A549 (cell line): ENCODE results near the gene RAPGEF4. TPM values are rescaled to one million over a fixed set of nuclear protein-coding genes. Genes with fewer than 3 reads are reported as not detected.

Source experiments
- ATAC-seq, 2 experiments: fragments of 200-7000 bp in 1 of 2; fragments of >200 bp in 1 of 2; cut with Nextera tagmentation in 1 of 2; cut with Tn5 transposase in 1 of 2; 3 replicates each; pipeline versions ENCODE4 v1.8.0 to v1.9.1; 2018 to 2020; ENCODE audit warnings: mild to moderate bottlenecking in 1 of 2, moderate library complexity in 1 of 2
- CTCF ChIA-PET: fragments of 300-600 bp; sonication (Branson Sonifier 250); formaldehyde crosslinking; extraction: SDS; loops from one replicate; lab custom pipeline; 2021; ENCODE audit warnings: antibody characterized with exemption, inconsistent platforms; lab: Yijun Ruan, JAX
- POLR2A ChIA-PET: fragments of 350-600 bp; formaldehyde crosslinking; extraction: SDS; loops from one replicate; lab custom pipeline; 2021; ENCODE audit warnings: antibody characterized with exemption, inconsistent platforms; lab: Yijun Ruan, JAX
- DNase-seq, 2 experiments: peaks; one replicate each; pipeline versions ENCODE4 v3.0.0 to v3.0.0-alpha.2; 2011 to 2016; ENCODE audit warnings: low read depth in 1 of 2, low spot score in 1 of 2
- FAIRE-seq: peaks from 2 replicates; lab custom pipeline; 2011; peaks lifted over from hg19 to GRCh38; lab: Jason Lieb, UNC
- H3K27ac ChIP-seq, 2 experiments: fragments of >200 bp; sonication (Bioruptor Twin); formaldehyde crosslinking; 3 replicates each; pipeline ENCODE4 v1.5.1; 2016 to 2017
- H3K4me1 ChIP-seq: fragments of >200 bp; sonication (Bioruptor Twin); formaldehyde crosslinking; 3 replicates; pipeline ENCODE4 v1.6.1; 2016
- H3K4me2 ChIP-seq: fragments of >200 bp; sonication (Bioruptor Twin); formaldehyde crosslinking; 3 replicates; pipeline ENCODE4 v1.6.1; 2016
- H3K4me3 ChIP-seq: fragments of >200 bp; sonication (Bioruptor Twin); formaldehyde crosslinking; 3 replicates; pipeline ENCODE4 v1.5.1; 2016
- H3K9me3 ChIP-seq: fragments of >200 bp; sonication (Bioruptor Twin); formaldehyde crosslinking; 3 replicates; pipeline ENCODE4 v1.6.1; 2016
- BHLHE40 ChIP-seq: IDR thresholded peaks from 2 replicates; pipeline ENCODE4 v1.6.1; 2012; ENCODE audit warnings: low read depth, low read length, inconsistent platforms
- CBX2 ChIP-seq: fragments of 200-600 bp; sonication (generic); IDR thresholded peaks from 2 replicates; pipeline ENCODE4 v1.6.1; 2016; ENCODE audit warnings: low read depth, mild to moderate bottlenecking, borderline replicate concordance
- CEBPB ChIP-seq, 2 experiments: fragments of >200 bp in 1 of 2; sonication (Bioruptor Twin) in 1 of 2; formaldehyde crosslinking in 1 of 2; IDR thresholded peaks; 2 replicates each; pipeline ENCODE4 v1.6.1; 2012 to 2016
- CHD4 ChIP-seq: fragments of 200-600 bp; sonication (generic); IDR thresholded peaks from 2 replicates; pipeline ENCODE4 v1.6.1; 2016; ENCODE audit warnings: antibody characterized with exemption, mild to moderate bottlenecking, borderline replicate concordance
- CTCF ChIP-seq: fragments of >200 bp; sonication (Bioruptor Twin); formaldehyde crosslinking; IDR thresholded peaks from 3 replicates; pipeline ENCODE4 v1.5.1; 2016
- EHMT2 ChIP-seq: fragments of 200-600 bp; sonication (generic); IDR thresholded peaks from 2 replicates; pipeline ENCODE4 v1.6.1; 2016; ENCODE audit warnings: antibody characterized with exemption, low read depth, mild to moderate bottlenecking, moderate library complexity
- EP300 ChIP-seq, 2 experiments: fragments of >200 bp; sonication (Bioruptor Twin); formaldehyde crosslinking; IDR thresholded peaks; 2 replicates in 1 of 2; 3 replicates in 1 of 2; pipeline ENCODE4 v1.6.1; 2016 to 2017
- FOSL2 ChIP-seq, 2 experiments: fragments of 450-650 bp in 1 of 2; fragments of >200 bp in 1 of 2; sonication (Bioruptor Twin) in 1 of 2; formaldehyde crosslinking; IDR thresholded peaks; 2 replicates each; pipeline versions ENCODE4 v1.5.0 to v1.6.1; 2016 to 2020; ENCODE audit warnings: mild to moderate bottlenecking in 1 of 2, moderate library complexity in 1 of 2
- HDAC2 ChIP-seq: fragments of 200-600 bp; sonication (generic); IDR thresholded peaks from 2 replicates; pipeline ENCODE4 v1.6.1; 2016
- HEYL ChIP-seq: fragments of 250-450 bp; sonication (Bioruptor Pico); IDR thresholded peaks from 2 replicates; pipeline ENCODE4 v1.8.0; 2021; ENCODE audit warnings: mild to moderate bottlenecking, moderate library complexity
- HOXB13 ChIP-seq: fragments of 250-450 bp; sonication (Bioruptor Pico); IDR thresholded peaks from 2 replicates; pipeline ENCODE4 v1.5.0; 2020; ENCODE audit warnings: low read depth, mild to moderate bottlenecking, moderate library complexity
- JUN ChIP-seq, 2 experiments: fragments of >200 bp; sonication (Bioruptor Twin); formaldehyde crosslinking; IDR thresholded peaks; 2 replicates in 1 of 2; 3 replicates in 1 of 2; pipeline ENCODE4 v1.6.1; 2016 to 2017
- KDM1A ChIP-seq: fragments of 200-600 bp; sonication (generic); IDR thresholded peaks from 2 replicates; pipeline ENCODE4 v1.6.1; 2016; ENCODE audit warnings: low read depth, mild to moderate bottlenecking
- MYC ChIP-seq: IDR thresholded peaks from 2 replicates; pipeline ENCODE4 v1.6.1; 2012; ENCODE audit warnings: mild to moderate bottlenecking, inconsistent platforms, low read length, improper control_type of control experiment, borderline replicate concordance
- NFE2L2 ChIP-seq: fragments of 150-350 bp; conservative IDR thresholded peaks from 2 replicates; pipeline ENCODE4 v1.6.1; 2014; ENCODE audit warnings: low read length
- NPAS2 ChIP-seq: fragments of 250-450 bp; sonication (Bioruptor Pico); IDR thresholded peaks from 2 replicates; pipeline ENCODE4 v1.8.0; 2022; ENCODE audit warnings: mild to moderate bottlenecking, moderate library complexity, borderline replicate concordance
- RARB ChIP-seq: fragments of 250-450 bp; sonication (Bioruptor Pico); IDR thresholded peaks from 2 replicates; pipeline ENCODE4 v1.8.0; 2021; ENCODE audit warnings: mild to moderate bottlenecking, moderate library complexity
- RCOR1 ChIP-seq: fragments of 150-350 bp; IDR thresholded peaks from 2 replicates; pipeline ENCODE4 v1.6.1; 2014; ENCODE audit warnings: antibody characterized with exemption, low read length, low read depth
- RFX5 ChIP-seq: fragments of 450-650 bp; IDR thresholded peaks from 2 replicates; pipeline ENCODE4 v1.7.1; 2014; ENCODE audit warnings: antibody characterized with exemption, mild to moderate bottlenecking, moderate library complexity
- RNF2 ChIP-seq: fragments of 200-600 bp; sonication (generic); IDR thresholded peaks from 2 replicates; pipeline ENCODE4 v1.6.1; 2016; ENCODE audit warnings: low read depth, mild to moderate bottlenecking, antibody characterized with exemption, moderate library complexity, borderline replicate concordance
- SREBF2 ChIP-seq: fragments of 450-650 bp; IDR thresholded peaks from 2 replicates; pipeline ENCODE4 v1.6.1; 2014; ENCODE audit warnings: mild to moderate bottlenecking, moderate library complexity
- TFCP2L1 ChIP-seq: fragments of 250-450 bp; sonication (Bioruptor Pico); IDR thresholded peaks from 2 replicates; pipeline ENCODE4 v1.5.0; 2021; ENCODE audit warnings: mild to moderate bottlenecking
- ZC3H11A ChIP-seq: fragments of 450-650 bp; IDR thresholded peaks from 2 replicates; pipeline ENCODE4 v1.6.1; 2014; ENCODE audit warnings: antibody characterized with exemption, mild to moderate bottlenecking
- ZFP36 ChIP-seq: fragments of 450-650 bp; IDR thresholded peaks from 2 replicates; pipeline ENCODE4 v1.6.1; 2014; ENCODE audit warnings: borderline replicate concordance; ENCODE audit not compliant: partially characterized antibody
- ZNF302 ChIP-seq: fragments of 250-450 bp; sonication (Bioruptor Pico); IDR thresholded peaks from 2 replicates; pipeline ENCODE4 v1.9.0; 2021; ENCODE audit warnings: inconsistent platforms, mild to moderate bottlenecking, moderate library complexity
- WGBS: methylation state at CpG from one replicate; pipeline ENCODE4 v1.1.6; 2017; ENCODE audit errors: missing lambda C conversion rate; 5-methylcytosine and 5-hydroxymethylcytosine counted together
- polyA plus RNA-seq, 4 experiments: library from polyadenylated mRNA; depleted of rRNA in 3 of 4; stranded (reverse); fragments of >200 nt; fragmentation: RNase III in 1 of 4; extraction: RNeasy Plus Mini Kit Qiagen cat#74134 plus additional on column Dnase treatment in 1 of 4; gene quantifications; 2 replicates in 3 of 4; 3 replicates in 1 of 4; pipeline ENCODE4 v1.2.3, GENCODE V29; 2011 to 2017
- TF ChIP-seq, protein P1 (sequence below): fragments of 250-450 bp; sonication (Bioruptor Pico); IDR thresholded peaks from 2 replicates; pipeline ENCODE4 v1.5.0; 2021; ENCODE audit warnings: mild to moderate bottlenecking, moderate library complexity, borderline replicate concordance
- TF ChIP-seq, protein P2 (sequence below): fragments of 200-600 bp; sonication (generic); IDR thresholded peaks from 2 replicates; pipeline ENCODE4 v1.6.1; 2016; ENCODE audit warnings: antibody characterized with exemption, mild to moderate bottlenecking, moderate library complexity
- TF ChIP-seq, protein P3 (sequence below): IDR thresholded peaks from 2 replicates; pipeline ENCODE4 v1.6.1; 2012

The RAPGEF4 gene
- polyA plus RNA-seq, 2 of the 4 experiments (the other 2 are of a cell fraction): 0.18 to 1.1 TPM

- TF ChIP-seq RARB (CRISPR knock-in tag): no peak
Measured at GRCh38 chr2:172988728-172989127, 253.1 kb downstream of the RAPGEF4 start (continued).

- TF ChIP-seq ZC3H11A (no peak), CBX2 (no peak), MYC (no peak), HEYL (CRISPR knock-in tag) (no peak), NFE2L2 (no peak), ZNF302 (CRISPR knock-in tag) (no peak), TFCP2L1 (no peak), RFX5 (no peak), SREBF2 (no peak), CHD4 (no peak), HOXB13 (CRISPR knock-in tag) (no peak), NPAS2 (CRISPR knock-in tag) (no peak), HDAC2 (no peak), RNF2 (no peak), BHLHE40 (no peak), JUN (IDR thresholded peaks at IDR 0.05) (no peak)
- TF ChIP-seq, protein P1, sequence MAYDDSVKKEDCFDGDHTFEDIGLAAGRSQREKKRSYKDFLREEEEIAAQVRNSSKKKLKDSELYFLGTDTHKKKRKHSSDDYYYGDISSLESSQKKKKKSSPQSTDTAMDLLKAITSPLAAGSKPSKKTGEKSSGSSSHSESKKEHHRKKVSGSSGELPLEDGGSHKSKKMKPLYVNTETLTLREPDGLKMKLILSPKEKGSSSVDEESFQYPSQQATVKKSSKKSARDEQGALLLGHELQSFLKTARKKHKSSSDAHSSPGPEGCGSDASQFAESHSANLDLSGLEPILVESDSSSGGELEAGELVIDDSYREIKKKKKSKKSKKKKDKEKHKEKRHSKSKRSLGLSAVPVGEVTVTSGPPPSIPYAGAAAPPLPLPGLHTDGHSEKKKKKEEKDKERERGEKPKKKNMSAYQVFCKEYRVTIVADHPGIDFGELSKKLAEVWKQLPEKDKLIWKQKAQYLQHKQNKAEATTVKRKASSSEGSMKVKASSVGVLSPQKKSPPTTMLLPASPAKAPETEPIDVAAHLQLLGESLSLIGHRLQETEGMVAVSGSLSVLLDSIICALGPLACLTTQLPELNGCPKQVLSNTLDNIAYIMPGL (CRISPR knock-in tag): no peak
- TF ChIP-seq, protein P2, sequence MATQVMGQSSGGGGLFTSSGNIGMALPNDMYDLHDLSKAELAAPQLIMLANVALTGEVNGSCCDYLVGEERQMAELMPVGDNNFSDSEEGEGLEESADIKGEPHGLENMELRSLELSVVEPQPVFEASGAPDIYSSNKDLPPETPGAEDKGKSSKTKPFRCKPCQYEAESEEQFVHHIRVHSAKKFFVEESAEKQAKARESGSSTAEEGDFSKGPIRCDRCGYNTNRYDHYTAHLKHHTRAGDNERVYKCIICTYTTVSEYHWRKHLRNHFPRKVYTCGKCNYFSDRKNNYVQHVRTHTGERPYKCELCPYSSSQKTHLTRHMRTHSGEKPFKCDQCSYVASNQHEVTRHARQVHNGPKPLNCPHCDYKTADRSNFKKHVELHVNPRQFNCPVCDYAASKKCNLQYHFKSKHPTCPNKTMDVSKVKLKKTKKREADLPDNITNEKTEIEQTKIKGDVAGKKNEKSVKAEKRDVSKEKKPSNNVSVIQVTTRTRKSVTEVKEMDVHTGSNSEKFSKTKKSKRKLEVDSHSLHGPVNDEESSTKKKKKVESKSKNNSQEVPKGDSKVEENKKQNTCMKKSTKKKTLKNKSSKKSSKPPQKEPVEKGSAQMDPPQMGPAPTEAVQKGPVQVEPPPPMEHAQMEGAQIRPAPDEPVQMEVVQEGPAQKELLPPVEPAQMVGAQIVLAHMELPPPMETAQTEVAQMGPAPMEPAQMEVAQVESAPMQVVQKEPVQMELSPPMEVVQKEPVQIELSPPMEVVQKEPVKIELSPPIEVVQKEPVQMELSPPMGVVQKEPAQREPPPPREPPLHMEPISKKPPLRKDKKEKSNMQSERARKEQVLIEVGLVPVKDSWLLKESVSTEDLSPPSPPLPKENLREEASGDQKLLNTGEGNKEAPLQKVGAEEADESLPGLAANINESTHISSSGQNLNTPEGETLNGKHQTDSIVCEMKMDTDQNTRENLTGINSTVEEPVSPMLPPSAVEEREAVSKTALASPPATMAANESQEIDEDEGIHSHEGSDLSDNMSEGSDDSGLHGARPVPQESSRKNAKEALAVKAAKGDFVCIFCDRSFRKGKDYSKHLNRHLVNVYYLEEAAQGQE: no peak
- H3K4me3 ChIP-seq: no peak overlapping the region
- no peak for FAIRE-seq
- peaks cover 40% of the 10 kb centered on the region for H3K4me1 ChIP-seq
- ChIA-PET CTCF (interaction anchor here (0.6 to 2.3 kb wide), 3 partner anchors 12 to 551 kb away, joined by 3 to 9 read pairs (median 6); no protein-coding TSS in a partner anchor), POLR2A (no interaction called here)
- H3K9me3 ChIP-seq: no peaks in the 10 kb centered on the region
- WGBS: 93% methylated on average over 7 of the region's 7 CpGs
- no peak for ATAC-seq
- peak overlapping the region in 1 of 2 experiments; percentile 6; a peak in 2 of 6 replicates for H3K27ac ChIP-seq
- DNase-seq: no peak
- no peak overlapping the region for H3K4me2 ChIP-seq
Measured at GRCh38 chr2:172991031-172991430, 255.4 kb downstream of the RAPGEF4 start.

- ChIA-PET POLR2A (interaction anchor here (1.6 kb wide), 1 partner anchor 9 kb away, joined by 3 read pairs; no protein-coding TSS in a partner anchor), CTCF (interaction anchor here (0.7 to 1.2 kb wide), 2 partner anchors 22 to 186 kb away, joined by 3 read pairs; no protein-coding TSS in a partner anchor)
- Histone ChIP-seq H3K27ac (peak overlapping the region; percentile 71 to 86; a peak in 2 of 6 replicates), H3K4me1 (peaks cover 48% of the 10 kb centered on the region), H3K4me3 (no peak overlapping the region), H3K4me2 (no peak overlapping the region), H3K9me3 (0 out of 3 replicates have a peak, but pooled peaks cover 2% of the 10 kb centered on the region)
- ATAC-seq (no peak), DNase-seq (no peak), FAIRE-seq (no peak)
- WGBS: 84% methylated on average over 4 of the region's 4 CpGs
- TF ChIP-seq HEYL (CRISPR knock-in tag): no peak
- no peak for TF ChIP-seq EP300 (IDR thresholded peaks at IDR 0.05)
- no peak for TF ChIP-seq ZFP36
- TF ChIP-seq BHLHE40: no peak
- TF ChIP-seq KDM1A: no peak
- TF ChIP-seq RNF2: no peak
- TF ChIP-seq, protein P3, sequence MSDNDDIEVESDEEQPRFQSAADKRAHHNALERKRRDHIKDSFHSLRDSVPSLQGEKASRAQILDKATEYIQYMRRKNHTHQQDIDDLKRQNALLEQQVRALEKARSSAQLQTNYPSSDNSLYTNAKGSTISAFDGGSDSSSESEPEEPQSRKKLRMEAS: no peak
- TF ChIP-seq RFX5: no peak
- no peak for TF ChIP-seq ZC3H11A
- TF ChIP-seq NFE2L2: no peak
- TF ChIP-seq EHMT2: no peak
- no peak for TF ChIP-seq CTCF
- no peak for TF ChIP-seq RCOR1
- no peak for TF ChIP-seq CHD4
- TF ChIP-seq CEBPB (IDR thresholded peaks at IDR 0.05): no peak
- TF ChIP-seq FOSL2 (IDR thresholded peaks at IDR 0.05): no peak
- no peak for TF ChIP-seq FOSL2 (CRISPR knock-in tag; IDR thresholded peaks at IDR 0.05)
- TF ChIP-seq ZNF302 (CRISPR knock-in tag): no peak
Measured at GRCh38 chr2:172993139-172993538, 257.5 kb downstream of the RAPGEF4 start.
